DMS79 treated with DMSO at 0.1 percent for 48 hours (cell line): ENCODE measurements around the gene AIFM3.

ENCODE experiments used
- DNase-seq: peaks from one replicate; lab custom pipeline; 2025; lab: John Stamatoyannopoulos, UW

Gene AIFM3

DNA sequence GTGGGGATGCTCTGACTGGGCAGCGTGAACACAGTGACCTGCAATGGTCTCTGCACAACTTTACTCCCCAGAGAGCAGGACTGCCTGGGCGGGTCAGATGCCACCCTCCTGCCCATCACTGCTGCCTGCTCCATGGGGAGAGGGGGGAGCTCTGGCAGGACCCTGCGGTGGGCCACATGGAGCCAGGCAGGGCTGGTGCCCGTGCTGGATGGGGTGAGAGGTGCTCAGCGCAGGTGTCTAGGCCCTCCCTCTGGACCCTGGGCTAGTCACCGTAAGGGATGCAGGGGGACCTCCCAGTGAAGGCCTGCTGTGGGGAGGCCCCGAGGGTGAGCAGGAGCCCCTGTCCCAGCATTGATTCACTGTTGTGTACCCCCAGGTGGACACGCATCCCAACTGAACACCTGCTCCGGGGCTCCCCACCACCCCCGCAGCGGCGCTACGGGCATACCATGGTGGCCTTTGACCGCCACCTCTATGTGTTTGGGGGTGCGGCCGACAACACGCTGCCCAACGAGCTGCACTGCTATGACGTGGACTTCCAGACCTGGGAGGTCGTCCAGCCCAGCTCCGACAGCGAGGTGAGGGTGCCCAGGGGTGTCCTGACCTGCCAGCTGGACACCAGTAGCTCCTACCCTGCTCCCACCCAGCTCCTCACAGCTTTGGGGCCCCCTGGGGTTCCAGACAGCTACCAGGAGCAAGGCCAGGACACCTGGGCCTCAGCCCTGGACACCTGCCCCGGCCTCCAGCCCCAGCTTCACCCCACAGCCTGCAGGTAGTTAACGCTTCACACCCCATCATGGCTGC lies 24.4 kb downstream of the AIFM3 start:
- no peak for DNase-seq

DNA sequence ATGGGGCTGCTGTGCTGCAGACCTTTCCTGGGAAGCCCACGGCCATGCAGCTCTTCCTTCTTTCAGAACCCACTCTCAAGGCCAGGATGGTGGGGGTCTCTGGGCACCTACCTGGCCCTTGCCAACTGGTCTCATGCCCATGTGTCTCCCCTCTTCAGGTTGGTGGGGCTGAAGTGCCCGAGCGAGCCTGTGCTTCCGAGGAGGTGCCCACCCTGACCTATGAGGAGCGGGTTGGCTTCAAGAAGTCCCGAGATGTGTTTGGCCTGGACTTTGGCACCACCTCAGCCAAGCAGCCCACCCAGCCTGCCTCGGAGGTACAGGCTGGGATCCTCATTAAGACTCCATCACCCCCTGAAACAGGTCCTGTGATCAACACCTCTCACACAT lies 25.0 kb downstream of the AIFM3 start:
- no peak for DNase-seq

DNA sequence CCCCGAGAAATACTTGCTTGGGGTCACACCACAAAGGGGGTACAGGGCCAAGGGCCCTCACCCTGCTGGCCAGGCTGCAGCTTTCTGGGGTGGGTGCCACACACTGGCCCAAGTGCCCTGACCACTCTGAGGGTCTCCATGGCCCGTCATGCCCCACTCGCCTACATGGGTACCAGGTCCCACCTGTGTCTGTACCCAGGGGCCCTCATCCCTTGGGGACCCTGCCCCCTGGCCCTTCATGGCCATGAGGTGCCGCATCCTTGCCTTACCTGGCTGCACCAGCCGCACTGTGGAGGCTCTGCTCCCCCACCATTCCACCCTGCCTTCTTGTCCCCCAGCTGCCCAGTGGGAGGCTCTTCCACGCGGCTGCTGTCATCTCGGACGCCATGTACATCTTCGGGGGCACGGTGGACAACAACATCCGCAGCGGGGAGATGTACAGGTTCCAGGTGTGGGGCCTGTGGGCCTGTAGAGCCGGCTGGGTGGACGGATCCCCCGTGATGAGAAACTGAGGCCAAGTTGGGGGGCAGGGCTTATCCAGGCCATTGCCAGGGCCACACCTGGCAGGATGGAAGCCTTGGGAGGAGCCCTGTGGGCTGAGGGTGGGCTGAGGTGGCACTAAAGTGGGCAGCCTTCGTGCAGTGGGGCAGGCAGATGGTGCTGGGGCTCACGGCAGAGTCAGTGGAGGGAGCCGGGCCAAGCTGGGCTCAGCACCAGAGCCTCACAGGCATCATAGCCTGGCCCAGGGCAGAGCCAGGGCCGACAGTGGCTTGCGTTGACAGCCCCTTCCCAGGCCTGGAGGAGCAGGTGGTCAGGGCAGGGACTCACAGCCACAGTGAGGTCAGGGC lies 25.6 kb downstream of the AIFM3 start:
- no peak for DNase-seq

DNA sequence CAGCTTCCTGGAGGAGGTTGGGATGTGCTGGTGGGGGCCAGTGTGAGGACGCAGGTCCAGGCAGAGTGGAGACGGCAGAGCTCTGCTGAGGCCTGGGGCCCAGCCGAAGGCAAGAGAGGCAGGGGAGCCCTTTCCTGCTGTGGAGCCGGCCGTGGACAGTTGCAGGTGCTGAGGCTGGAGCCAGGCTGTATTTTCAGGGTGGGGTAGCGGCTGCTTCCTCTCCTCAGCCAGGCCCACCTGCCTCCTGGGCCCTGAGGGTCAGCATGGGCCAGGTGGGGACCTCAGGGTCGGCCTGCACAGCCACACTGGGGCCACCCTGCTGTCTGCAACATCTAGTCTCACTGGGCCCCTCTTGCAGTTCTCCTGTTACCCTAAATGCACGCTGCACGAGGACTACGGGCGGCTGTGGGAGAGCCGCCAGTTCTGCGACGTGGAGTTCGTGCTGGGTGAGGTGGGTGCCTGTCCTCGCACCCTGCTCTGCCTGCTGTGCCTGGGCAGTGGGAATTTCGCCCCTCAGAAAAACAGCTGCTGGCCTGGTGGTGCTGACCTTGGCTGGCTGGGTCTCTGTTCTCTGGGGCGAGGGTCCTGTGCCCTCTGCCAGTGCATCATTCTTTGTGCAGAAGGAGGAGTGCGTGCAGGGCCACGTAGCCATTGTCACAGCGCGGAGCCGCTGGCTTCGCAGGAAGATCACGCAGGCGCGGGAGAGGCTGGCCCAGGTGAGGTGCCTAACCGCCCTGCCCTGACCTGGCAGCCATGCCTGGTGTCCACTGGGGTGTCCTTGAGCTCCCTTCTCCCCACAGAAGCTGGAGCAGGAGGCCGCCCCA lies 26.5 kb downstream of the AIFM3 start:
- no peak for DNase-seq

DNA sequence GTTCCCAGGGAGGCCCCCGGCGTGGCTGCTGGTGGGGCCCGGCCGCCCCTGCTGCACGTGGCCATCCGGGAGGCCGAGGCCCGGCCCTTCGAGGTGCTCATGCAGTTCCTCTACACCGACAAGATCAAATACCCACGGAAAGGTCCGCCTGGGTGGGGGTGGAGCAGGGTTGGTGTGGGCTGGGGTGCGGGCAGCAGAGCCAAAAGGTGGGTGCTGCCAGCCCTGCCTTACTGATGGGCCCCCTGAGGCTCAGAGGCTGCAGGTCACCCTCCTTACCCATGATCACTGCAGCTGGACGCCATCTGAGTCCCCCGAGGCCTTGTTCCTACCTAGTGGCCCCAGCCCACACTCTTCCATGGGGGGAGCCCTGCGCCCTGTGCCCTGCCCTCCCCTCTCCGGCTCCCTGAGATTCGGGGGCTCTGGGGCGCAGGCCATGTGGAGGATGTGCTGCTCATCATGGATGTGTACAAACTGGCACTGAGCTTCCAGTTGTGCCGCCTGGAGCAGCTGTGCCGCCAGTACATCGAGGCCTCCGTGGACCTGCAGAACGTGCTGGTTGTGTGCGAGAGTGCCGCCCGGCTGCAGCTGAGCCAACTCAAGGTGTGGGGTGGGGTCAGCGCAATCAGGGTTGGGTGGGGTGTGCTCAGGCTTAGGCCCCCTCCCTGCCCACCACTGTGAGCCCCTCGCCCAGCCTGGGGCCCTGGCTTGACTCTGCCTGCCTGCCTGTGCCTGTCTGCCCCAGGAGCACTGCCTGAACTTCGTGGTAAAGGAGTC lies 27.3 kb downstream of the AIFM3 start:
- DNase-seq, result no peak

DNA sequence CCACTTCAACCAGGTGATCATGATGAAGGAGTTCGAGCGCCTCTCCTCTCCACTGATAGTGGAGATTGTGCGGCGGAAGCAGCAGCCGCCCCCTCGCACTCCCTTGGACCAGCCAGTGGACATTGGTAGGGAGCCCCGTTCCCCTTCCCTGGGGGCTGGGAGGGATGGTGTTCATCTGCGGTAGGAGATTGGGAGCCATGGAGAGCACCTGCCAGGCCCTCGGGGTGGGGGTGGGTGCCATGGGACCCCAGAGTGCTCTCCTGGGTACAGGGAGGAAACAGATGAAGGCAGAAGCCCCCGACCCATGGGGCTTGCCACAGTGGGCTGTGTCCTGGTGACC lies 27.8 kb downstream of the AIFM3 start:
- no peak for DNase-seq

DNA sequence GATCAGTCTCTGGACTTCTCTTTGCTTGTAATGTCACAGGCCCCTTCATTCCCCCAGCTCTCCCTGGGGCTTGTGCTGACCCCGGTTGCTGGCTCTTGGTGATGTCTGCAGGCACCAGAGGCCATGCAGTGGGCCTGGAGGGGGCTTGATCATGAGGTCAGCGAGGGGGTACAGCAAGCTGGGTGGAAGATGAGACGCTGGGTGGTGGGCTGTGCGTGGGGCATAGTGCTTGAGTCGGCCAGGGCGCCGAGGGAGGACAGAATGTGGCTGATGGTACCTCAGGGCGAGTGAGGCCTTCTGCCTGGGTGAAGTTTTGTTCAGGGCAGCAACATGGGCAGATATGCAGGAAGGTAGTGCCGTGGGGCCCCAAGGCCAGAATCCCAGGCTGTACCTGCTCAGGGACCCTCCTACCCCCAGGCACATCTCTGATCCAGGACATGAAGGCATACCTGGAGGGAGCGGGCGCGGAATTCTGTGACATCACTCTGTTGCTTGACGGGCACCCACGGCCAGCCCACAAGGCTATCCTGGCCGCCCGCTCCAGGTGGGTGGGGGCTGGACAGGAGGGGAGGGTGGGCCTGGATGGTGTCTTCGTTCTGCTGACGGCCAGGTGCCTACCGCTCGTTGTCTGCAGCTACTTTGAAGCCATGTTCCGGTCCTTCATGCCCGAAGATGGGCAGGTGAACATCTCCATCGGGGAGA lies 28.4 kb downstream of the AIFM3 start:
- no peak for DNase-seq

DNA sequence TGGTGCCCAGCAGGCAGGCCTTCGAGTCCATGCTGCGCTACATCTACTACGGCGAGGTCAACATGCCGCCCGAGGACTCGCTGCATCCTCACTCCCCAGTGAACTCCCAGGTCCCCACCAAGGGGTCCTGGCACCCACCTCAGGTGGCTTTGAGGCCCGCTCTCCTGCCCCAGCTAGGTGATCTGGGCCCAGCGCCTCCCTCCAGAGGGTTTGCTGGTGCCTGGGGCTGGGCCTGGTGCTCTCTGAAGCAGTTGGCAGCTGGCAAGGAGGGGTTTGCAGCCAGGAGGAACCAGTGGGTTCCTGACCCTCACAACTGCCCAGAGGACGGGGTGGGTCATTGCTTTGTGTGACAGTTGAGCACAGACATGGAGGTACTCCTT lies 29.0 kb downstream of the AIFM3 start:
- no peak for DNase-seq

DNA sequence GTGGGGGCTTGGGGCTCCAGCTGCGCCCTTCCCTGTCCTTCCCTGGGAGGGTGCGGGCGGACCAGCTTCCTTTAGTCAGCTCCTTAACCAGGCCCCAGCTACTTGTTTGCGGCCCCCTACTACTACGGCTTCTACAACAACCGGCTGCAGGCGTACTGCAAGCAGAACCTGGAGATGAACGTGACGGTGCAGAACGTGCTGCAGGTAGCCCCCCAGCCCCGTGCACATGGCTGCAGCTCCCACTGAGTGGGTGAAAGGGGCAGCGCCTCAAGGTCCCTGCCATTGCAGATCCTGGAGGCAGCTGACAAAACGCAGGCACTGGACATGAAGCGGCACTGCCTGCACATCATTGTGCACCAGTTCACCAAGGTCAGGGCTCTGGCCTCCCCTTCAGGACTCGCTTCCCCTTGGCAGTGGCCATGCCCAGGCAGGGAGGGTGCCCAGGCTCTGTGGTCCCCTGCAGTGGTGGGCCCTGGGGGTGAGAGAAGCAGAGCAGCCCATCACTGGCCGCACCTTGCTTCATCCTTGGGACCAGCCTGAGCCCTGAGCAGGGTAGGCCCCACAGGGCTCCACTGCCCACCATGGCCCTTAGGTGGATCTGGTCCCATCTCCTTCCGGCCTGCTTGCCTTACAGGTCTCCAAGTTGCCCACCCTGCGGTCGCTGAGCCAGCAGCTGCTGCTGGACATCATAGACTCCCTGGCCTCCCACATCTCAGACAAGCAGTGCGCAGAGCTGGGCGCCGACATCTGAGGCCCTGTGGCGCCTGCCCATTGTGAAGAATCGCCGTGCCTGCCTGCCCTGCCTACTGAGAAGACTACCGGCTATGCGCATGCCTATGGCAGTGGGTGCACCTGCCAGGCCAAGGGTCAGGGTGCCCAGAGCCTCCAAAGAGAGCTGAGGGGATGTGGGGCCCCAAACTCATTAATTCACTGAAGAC lies 29.8 kb downstream of the AIFM3 start:
- DNase-seq, result no peak

DNA sequence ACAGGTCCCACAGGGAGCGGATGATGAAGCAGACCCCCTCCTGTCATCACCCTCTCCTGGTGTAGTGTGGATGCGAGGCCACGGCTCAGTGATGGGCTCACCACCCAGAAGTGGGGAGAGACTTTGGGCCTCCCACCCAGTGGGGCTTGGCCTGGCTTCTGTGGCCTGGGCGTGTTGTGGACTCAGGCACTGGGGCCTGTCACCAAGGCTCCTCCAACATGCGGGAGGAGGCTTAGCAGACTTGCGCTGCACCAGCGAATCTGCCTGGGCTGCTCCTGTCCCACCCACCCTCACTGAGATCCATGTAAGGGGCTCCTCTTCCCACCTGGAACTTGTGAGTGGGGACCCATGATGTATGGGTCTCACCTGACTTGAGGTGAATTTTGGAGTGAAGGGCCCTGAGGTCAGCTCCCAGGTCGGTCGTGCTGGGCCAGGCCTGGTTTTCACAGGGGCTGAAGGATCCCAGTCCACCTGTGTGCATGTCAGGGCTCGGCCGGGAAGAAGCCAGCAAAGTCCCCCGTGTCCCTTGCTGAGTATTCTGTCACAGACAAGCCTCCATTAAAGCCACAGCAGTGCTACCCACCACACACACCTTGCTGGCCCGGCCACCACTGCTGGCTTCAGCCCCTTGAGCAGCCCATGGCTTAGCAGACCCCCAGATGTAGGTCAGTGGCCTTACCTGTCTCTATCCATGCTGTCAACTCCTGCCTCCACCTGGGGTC lies 30.6 kb downstream of the AIFM3 start:
- no peak for DNase-seq

DNA sequence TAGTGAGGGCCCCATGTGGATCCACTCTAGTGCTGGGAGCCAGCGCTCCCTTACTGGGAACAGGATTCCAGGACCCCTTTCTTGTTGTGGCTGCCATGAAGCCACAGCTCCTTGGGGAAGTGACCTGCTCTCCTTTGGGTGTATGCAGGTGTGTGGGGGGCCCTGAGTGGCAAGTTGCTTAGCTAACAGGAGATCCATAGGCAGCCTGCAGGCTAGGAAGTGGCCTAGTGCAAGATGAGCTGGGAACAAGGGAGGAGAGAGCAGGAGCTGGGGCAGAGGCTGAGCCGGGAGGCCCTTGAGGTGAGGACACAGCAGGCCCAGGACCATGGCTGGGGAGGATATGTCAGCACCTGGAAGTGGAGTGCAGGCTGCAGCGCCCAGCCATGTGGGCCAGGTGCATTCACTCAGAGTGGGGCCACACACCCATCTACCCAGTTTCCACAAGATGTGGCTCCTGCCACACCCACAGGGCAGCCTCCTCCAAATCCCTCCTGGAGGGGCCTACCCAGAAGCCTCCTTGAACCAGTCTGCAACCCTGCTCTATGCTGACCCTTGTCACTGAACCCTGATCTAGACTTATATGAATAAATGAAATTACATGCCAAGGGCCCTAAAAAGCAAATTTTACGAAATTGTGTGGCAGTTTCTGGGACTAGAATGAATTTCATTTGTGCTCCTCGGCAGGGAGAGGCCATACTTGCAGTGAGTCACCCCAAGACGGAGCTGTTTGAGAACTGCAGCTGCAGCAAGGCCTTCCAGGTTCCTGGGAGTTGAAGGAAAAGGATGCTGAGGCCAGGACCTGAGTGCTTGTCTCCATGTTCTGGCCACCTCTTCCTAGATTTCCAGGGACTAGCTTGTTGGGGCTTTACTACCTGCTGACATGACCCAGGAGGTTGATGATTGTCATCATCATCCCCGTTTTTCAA lies 31.6 kb downstream of the AIFM3 start:
- DNase-seq, result no peak

DNA sequence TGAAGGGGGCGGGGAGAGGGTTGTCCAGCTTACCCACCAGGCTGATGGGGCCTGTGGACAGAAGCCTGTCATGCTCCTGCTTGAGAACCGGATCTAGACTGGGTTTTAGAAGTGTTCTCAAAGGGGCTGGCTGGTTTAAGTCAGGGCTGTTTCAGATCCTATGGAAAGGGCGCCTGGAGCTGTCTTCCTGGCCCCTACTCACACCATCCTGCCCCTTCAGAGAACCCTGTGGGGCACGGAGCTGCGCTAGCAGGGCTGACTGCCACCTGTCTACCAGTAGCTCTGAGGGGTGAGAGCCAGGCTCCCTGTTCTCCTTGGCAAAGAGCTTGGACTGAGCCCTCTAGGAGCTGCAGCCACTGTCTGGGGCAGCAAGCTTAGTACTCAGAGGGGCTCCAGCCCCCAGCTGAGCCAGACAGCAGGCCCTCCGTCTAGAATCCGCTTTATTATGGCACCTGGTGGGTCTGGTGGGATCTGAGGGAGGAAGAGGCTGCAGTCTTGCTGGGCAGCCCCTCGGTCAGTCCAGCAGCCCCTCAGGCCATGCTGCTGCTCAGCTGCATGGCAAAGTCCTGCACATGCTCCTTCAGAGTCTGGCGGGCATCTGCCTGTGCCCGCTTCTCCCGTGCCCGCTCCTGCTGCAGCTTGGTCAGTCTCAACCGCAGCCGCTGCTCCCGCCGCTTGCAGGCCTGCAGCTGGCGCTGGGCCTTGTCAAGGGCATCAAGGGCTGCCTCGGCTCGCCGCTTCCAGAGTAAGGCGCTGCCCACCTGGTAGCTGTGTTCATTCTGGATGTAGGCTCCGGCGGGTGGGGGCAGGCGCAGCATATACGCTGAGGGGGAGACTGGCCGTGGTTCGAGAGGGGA lies 32.5 kb downstream of the AIFM3 start:
- no peak for DNase-seq

DNA sequence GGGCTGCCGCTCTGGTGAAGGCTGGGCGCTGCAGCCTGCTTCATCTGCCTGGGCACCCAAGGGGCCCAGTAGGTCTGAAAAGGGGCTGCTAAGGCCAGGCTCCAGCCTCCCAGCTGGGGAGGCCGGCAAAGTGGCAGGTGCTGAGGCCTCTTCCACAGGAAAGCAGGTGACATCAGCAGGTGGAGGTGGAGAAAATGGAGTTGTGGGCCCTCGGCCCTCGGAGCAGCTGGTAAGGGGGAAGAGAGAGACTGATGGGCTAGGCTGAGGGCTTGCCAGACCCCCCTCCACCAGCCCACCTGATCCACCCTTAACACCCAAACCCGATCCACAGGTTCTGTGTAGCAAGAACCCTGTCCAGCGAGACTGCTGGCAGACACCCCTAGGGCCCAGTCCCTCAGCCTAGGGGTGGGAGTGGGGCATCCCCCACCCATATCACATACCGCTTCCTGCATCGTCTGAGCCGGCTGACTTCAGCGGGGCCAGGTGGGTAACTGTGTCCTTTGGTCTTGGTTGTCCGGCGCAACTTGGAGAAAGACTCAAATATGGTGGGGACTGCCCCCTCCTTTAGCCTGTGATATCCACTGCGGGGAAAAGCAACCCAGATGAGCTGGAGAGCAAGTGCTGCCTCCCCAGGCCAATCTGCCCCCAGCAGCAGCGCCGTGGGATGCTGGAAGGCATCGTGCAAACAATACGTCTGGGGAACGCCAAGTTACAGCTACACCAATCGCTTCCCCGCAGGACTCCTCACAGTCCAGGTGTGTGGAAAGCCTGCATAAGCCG lies 33.3 kb downstream of the AIFM3 start:
- DNase-seq, result no peak

DNA sequence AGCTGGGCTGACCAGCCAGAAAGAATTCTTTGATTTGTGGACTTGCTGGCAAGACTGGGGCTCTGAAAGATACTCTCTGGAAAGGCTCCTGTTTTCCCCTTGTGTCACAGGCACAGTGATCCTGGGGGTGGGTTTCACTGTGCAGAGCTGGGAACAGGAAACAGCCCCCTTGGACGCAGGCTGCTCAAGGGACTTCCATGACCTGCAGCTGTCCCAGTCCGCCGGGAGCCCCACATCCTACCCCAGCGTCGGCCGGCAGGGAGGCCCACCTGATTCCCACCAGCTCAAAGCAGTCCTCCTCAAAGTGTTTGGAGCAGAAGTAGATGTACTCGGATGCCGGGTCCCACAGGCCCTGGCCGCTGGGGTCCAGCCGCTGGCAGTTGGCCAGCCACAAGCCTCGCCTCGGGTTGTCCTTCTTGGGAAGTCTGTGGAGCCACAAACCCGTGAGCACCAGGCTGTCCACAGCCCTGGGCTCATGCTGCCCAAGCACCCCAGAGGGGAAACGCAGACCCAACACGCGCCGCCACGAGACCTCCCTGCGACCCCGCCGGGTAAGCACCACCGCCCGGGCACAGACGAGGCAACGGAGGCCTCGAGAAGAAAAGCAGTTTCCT lies 34.0 kb downstream of the AIFM3 start:
- DNase-seq, result no peak

DNA sequence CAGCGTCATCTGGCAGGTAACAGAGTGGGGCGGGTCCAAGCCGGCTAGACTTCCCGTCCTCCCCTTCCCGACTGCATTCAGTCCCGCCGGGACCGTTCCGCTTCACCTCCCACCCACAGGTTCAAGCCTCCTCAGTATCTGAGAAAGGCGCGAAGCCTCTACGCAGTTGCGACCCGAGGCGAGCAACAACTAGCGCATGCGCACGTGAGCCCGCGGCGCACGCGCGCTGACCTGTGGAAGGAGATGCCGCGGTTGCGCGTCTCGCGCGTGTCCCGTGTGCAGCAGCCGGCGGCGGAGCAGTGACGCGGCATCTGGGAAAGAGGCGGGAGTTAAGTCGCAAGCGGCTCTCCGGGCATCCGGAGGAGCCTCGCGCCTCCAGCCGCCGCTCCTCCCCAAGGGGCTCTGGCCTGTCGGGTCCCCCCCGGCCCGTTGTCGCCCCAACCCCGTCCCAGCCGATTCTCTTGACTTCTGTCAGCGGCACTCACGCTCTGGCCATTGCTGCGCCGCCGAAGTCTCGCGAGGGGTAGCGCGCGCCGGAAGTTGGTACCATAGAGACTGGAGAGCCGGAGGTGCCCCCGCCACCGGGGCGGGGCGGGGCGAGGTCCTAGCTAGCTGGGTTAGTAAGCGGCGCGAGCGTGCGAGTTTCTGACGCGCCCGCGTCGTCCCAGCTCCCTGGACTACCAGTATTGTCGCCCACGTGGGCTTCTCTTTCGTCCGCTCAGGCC lies 34.7 kb downstream of the AIFM3 start, which contains the start of gene THAP7:
Gene THAP7, minus strand, starts transcription at position 518 of the 725 bp plus-strand sequence. Its CDS starts 207 bp downstream, at position 311.
- DNase-seq, result peak; percentile 59
